DOHH2 (cell line): Measurements from ENCODE around the gene RERG.

ENCODE experiments used
- H3F3A ChIP-seq: fragments of 200-600 bp; sonication (generic), shearing (Covaris generic); 2 replicates; pipeline ENCODE4 v1.6.0; 2016; ENCODE audit warnings: antibody characterized with exemption, mild to moderate bottlenecking; ENCODE audit not compliant: control insufficient read depth, insufficient read depth
- H3K27ac ChIP-seq: fragments of 200-600 bp; sonication (generic); 2 replicates; pipeline ENCODE4 v1.5.1; 2014; ENCODE audit warnings: low read depth, mild to moderate bottlenecking, low read length, moderate library complexity
- H3K27me3 ChIP-seq: fragments of 200-600 bp; sonication (generic); 2 replicates; pipeline ENCODE4 v1.6.1; 2014; ENCODE audit warnings: mild to moderate bottlenecking, low read length, mixed read lengths; ENCODE audit not compliant: control insufficient read depth
- H3K36me3 ChIP-seq: fragments of 200-600 bp; sonication (generic); 2 replicates; pipeline ENCODE4 v1.6.1; 2014; ENCODE audit warnings: mild to moderate bottlenecking, low read length, moderate library complexity, mixed read lengths; ENCODE audit not compliant: control insufficient read depth
- H3K4me1 ChIP-seq: fragments of 200-600 bp; sonication (generic); 2 replicates; pipeline ENCODE4 v1.6.1; 2014; ENCODE audit warnings: mild to moderate bottlenecking, low read length, mixed read lengths; ENCODE audit not compliant: control insufficient read depth
- H3K4me2 ChIP-seq: fragments of 200-600 bp; sonication (generic); 2 replicates; pipeline ENCODE4 v1.6.0; 2014; ENCODE audit warnings: mild to moderate bottlenecking, low read length, moderate library complexity
- H3K4me3 ChIP-seq: fragments of 200-600 bp; sonication (generic); 2 replicates; pipeline ENCODE4 v1.5.1; 2014; ENCODE audit warnings: mild to moderate bottlenecking, low read length, mixed read lengths
- H3K79me2 ChIP-seq: fragments of 200-600 bp; sonication (generic); 2 replicates; pipeline ENCODE4 v1.6.1; 2014; ENCODE audit warnings: mild to moderate bottlenecking, low read length, mixed read lengths; ENCODE audit not compliant: control insufficient read depth
- H3K9me2 ChIP-seq: fragments of 200-600 bp; sonication (generic); replicated peaks from 2 replicates; pipeline ENCODE4 v1.6.1; 2014; ENCODE audit warnings: mild to moderate bottlenecking, low read length, mixed read lengths; ENCODE audit not compliant: control insufficient read depth
- H3K9me3 ChIP-seq: fragments of 200-600 bp; sonication (generic); 2 replicates; pipeline ENCODE4 v1.6.1; 2014; ENCODE audit warnings: antibody characterized with exemption, low read length, mixed read lengths; ENCODE audit not compliant: control insufficient read depth, insufficient read depth
- H4K20me1 ChIP-seq: fragments of 200-600 bp; sonication (generic); 2 replicates; pipeline ENCODE4 v1.6.0; 2014; ENCODE audit warnings: low read depth, mild to moderate bottlenecking, antibody characterized with exemption, low read length, moderate library complexity; ENCODE audit not compliant: control insufficient read depth, insufficient read depth
- EZH2phosphoT487 ChIP-seq: fragments of 200-600 bp; sonication (generic); IDR thresholded peaks from 2 replicates; pipeline ENCODE4 v1.6.1; 2017; ENCODE audit warnings: borderline replicate concordance, mild to moderate bottlenecking, antibody characterized with exemption, low read length, moderate library complexity, mixed read lengths
- TF ChIP-seq, protein P1 (sequence below): fragments of 200-600 bp; sonication (generic); IDR thresholded peaks from one replicate; pipeline ENCODE4 v1.5.1; 2014; ENCODE audit warnings: antibody characterized with exemption, mild to moderate bottlenecking, low read depth, low read length; ENCODE audit not compliant: poor library complexity, severe bottlenecking

RERG gene

GRCh38 chr12:15208871-15209656, 12.2 kb downstream of the RERG start:
- no peaks in the 10 kb centered on the region for H3F3A ChIP-seq
- H3K4me3 ChIP-seq, result no peak overlapping the region
- no peak overlapping the region for H3K4me2 ChIP-seq
- no peaks in the 10 kb centered on the region for H3K36me3 ChIP-seq
- TF ChIP-seq, protein P1, sequence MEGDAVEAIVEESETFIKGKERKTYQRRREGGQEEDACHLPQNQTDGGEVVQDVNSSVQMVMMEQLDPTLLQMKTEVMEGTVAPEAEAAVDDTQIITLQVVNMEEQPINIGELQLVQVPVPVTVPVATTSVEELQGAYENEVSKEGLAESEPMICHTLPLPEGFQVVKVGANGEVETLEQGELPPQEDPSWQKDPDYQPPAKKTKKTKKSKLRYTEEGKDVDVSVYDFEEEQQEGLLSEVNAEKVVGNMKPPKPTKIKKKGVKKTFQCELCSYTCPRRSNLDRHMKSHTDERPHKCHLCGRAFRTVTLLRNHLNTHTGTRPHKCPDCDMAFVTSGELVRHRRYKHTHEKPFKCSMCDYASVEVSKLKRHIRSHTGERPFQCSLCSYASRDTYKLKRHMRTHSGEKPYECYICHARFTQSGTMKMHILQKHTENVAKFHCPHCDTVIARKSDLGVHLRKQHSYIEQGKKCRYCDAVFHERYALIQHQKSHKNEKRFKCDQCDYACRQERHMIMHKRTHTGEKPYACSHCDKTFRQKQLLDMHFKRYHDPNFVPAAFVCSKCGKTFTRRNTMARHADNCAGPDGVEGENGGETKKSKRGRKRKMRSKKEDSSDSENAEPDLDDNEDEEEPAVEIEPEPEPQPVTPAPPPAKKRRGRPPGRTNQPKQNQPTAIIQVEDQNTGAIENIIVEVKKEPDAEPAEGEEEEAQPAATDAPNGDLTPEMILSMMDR, result no peak
- no peak for TF ChIP-seq EZH2phosphoT487
- H3K27ac ChIP-seq, result no peak overlapping the region
- H3K79me2 ChIP-seq, result no peaks in the 10 kb centered on the region
- H3K4me1 ChIP-seq, result no peaks in the 10 kb centered on the region
- H3K9me2 ChIP-seq, result no peaks in the 10 kb centered on the region
- H3K9me3 ChIP-seq, result no peaks in the 10 kb centered on the region
- 0 out of 2 replicates have a peak, but pooled peaks cover 9% of the 10 kb centered on the region for H3K27me3 ChIP-seq
- no peaks in the 10 kb centered on the region for H4K20me1 ChIP-seq

- no peaks in the 10 kb centered on the region for H3K36me3 ChIP-seq
- H3K9me3 ChIP-seq, result no peaks in the 10 kb centered on the region
- H4K20me1 ChIP-seq, result no peaks in the 10 kb centered on the region
- H3F3A ChIP-seq, result no peaks in the 10 kb centered on the region
- TF ChIP-seq, protein P1, result no peak
- TF ChIP-seq EZH2phosphoT487, result no peak
- H3K9me2 ChIP-seq, result no peaks in the 10 kb centered on the region
- H3K4me3 ChIP-seq, result no peak overlapping the region
- no peaks in the 10 kb centered on the region for H3K79me2 ChIP-seq
- H3K4me1 ChIP-seq, result no peaks in the 10 kb centered on the region
- H3K27me3 ChIP-seq, result 0 out of 2 replicates have a peak, but pooled peaks cover 9% of the 10 kb centered on the region
- H3K4me2 ChIP-seq, result no peak overlapping the region
- no peak overlapping the region for H3K27ac ChIP-seq
Measured at GRCh38 chr12:15208140-15208539, 13.1 kb downstream of the RERG start.

DNA sequence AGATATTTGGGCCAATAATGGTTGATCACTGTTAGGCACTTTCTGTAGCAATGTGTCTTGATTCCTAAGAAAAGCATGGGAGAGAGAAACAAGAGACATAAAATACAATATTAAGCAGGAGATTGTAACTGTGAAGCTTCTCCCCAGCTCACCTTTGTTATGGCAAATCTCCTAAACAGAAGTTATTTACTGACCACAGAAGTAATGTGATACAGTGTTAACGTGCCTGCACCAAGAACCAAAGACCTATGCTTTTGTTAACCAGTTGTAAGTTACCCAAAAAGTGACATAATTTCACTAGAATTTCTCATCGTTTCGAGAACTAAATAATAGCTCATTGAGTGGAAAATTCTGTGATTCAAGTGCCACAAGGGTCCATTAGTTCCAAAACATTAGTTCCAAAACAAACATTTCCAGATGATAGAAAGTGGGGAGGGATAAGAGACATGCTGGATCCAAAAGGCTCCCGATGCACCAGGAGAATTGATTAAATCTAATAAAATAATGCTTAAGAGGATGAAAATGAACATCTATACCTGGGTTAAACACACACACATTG, 14.3 kb downstream of the RERG start:
- Histone ChIP-seq H3K9me3 (no peaks in the 10 kb centered on the region), H3K27me3 (0 out of 2 replicates have a peak, but pooled peaks cover 9% of the 10 kb centered on the region), H3K4me1 (no peaks in the 10 kb centered on the region), H3K4me2 (no peak overlapping the region), H3K9me2 (no peaks in the 10 kb centered on the region), H3K79me2 (no peaks in the 10 kb centered on the region), H3K36me3 (no peaks in the 10 kb centered on the region), H3K27ac (no peak overlapping the region), H4K20me1 (no peaks in the 10 kb centered on the region), H3F3A (no peaks in the 10 kb centered on the region), H3K4me3 (no peak overlapping the region)
- no peak for TF ChIP-seq EZH2phosphoT487
- TF ChIP-seq, protein P1, result no peak
